D721Med (cell line): ENCODE results near the gene TBC1D2.

Source experiments
- DNase-seq: peaks from one replicate; pipeline ENCODE4 v3.0.0; 2011; ENCODE audit warnings: low spot score; ENCODE audit not compliant: insufficient read length
- FAIRE-seq: peaks from 2 replicates; lab custom pipeline; 2011; peaks lifted over from hg19 to GRCh38; lab: Jason Lieb, UNC
- TF ChIP-seq, protein P1 (sequence below): IDR thresholded peaks from 2 replicates; pipeline ENCODE4 v1.5.1; 2012; ENCODE audit warnings: mild to moderate bottlenecking, control low read depth; ENCODE audit not compliant: insufficient read depth; ENCODE audit errors: missing control alignments

TBC1D2 gene

DNA sequence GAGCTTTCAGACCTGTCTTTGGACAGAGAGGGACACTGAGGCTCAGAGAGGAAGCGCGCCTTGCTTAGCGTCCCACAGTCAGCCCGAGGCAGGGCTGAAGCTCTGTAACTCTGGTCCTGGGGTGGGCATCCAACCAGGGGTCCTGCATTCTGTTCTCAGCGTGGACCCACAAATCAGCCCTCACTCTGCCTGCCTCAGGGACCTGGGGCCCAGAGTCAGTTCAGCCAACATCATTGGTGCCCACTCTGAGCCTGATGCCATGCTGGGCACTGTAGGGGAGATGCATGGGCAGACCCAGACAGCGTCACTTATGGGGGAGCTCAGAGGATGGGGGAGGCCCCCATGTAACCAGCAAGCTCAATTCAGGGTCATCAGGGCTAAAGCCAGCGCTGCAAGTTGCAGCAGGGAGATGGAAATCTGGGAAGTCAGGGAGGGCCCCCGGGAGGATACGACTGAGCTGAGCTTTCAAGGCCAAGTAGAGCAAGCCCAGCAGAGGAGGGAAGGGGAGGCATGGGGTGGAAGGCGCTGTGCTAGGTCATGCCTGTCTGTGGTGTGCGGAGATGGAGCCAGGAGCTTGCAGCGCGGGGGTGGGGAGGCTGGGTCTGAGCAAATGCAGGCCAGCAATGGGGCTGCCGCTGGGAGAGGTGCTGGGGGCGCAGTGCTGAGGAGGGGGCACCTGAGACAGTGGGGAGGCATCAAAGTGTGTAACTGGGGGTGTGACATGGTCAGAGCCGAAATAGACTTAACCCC, 84.1 kb downstream of the TBC1D2 start:
- no peak for DNase-seq
- TF ChIP-seq, protein P1, sequence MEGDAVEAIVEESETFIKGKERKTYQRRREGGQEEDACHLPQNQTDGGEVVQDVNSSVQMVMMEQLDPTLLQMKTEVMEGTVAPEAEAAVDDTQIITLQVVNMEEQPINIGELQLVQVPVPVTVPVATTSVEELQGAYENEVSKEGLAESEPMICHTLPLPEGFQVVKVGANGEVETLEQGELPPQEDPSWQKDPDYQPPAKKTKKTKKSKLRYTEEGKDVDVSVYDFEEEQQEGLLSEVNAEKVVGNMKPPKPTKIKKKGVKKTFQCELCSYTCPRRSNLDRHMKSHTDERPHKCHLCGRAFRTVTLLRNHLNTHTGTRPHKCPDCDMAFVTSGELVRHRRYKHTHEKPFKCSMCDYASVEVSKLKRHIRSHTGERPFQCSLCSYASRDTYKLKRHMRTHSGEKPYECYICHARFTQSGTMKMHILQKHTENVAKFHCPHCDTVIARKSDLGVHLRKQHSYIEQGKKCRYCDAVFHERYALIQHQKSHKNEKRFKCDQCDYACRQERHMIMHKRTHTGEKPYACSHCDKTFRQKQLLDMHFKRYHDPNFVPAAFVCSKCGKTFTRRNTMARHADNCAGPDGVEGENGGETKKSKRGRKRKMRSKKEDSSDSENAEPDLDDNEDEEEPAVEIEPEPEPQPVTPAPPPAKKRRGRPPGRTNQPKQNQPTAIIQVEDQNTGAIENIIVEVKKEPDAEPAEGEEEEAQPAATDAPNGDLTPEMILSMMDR: no peak
- no peak for FAIRE-seq

DNA sequence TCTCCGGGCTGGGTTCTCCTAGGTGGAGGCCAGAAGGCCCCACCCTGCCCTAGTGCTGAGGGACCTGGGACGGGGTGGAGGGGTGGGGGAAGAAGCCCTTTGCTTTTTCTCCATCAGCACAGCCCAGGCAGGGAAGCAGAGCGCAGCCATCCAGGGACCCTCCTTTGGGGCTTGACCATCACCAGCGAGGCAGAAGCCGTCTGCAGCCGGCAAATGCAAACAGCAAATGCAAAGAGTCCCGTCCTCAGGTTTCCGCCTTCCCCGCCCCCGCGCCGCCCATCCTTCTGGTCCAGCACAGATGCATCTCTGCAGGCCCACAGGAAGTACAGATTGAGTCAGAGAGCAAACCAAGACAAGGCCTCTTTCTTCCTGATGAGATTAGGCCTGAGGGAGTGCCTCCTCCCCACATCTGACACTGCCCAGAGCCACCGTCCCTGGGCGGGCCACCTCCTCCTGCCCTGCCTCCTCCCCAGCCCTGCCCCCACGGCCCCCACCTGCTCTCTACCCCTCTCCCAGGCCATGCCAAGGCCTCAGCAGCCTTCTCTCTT, 86.4 kb downstream of the TBC1D2 start:
- no peak for DNase-seq
- TF ChIP-seq, protein P1: no peak
- no peak for FAIRE-seq

DNA sequence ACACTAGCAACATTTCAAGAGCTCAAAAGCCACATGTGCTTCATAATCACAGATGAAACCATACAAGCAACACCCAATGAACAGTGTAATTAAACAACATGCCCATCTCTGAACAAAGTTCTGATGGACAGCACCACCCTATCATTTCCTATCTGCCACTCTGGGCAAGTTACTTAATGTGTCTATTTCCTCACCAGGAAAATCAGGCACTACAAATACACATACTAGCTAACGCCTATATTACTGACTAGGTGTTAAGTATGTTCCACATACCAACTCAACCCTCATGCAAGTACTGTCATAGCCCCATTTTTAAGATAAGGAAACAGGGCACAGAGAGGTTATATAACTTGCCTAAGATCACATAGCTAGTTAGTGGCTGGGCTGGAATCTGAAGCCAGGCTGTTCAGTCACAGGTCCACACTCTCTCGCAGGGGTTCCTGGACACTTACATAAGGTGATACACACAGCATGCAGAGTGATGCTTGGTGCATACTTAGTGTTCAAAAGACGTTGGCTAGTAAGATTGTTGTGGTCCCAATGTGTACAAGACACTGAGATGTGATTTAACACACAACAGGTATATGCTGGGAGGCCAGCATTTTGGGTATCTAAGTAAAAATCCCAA, 87.2 kb downstream of the TBC1D2 start:
- TF ChIP-seq, protein P1: no peak
- FAIRE-seq: no peak
- DNase-seq: no peak

DNA sequence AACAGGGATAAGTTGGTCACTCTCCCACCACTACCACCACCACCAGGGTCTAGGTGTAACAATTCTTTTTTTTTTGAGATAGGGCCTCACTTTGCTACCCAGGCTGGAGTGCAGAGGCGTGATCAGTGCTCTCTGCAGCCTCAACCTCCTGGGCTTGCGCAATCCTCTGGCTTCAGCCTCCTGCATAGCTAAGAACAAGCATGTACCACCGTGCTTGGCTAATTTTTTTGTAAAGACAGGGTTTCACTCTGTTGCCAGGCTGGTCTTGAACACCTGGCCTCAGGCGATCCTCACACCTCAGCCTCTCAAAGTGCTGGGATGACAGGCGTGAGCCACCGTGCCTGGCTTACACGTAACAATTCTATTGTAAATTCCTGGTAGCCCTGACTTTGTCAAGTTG, 90.5 kb downstream of the TBC1D2 start:
- no peak for FAIRE-seq
- TF ChIP-seq, protein P1: no peak
- no peak for DNase-seq

DNA sequence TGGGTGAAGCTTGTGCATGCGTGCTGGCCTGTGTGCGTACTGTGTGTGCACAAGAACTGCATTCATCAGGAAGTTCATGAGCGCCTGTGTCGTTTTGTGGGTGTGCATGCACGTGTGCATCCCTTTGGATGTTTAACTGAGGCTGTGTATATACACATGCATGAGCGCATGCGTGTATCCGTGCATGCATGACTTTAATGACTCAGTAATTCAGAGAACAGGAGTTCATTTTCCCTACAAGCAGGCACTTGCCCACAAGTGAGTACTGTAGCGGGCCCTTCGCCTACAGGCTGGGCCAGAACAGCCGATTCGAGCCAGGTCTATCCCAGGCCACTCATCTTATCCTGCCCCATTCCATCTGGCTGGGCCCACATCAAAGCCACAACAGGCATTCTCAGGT, 92.8 kb downstream of the TBC1D2 start:
- no peak for DNase-seq
- no peak for FAIRE-seq
- TF ChIP-seq, protein P1: no peak

DNA sequence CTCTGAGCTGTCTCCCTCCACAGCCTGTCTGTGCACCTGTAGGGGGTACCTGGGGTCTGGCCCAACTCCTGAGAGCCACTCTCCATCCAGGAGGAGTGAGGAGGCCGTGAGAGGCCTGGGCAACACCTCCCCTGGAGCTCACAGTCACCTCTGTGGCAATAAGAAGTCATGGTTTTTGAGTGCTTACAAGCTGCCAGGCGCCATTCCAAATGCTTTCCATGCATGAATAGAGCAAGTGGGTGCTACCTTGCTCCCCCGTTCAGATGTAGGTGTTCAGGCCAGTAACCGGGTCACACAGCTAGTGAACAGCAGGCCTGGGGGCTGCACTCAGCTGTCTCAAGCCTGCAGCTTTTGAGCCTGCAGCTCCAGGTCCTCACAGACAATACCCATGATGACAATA, 93.6 kb downstream of the TBC1D2 start:
- DNase-seq: no peak
- TF ChIP-seq, protein P1: no peak
- no peak for FAIRE-seq

DNA sequence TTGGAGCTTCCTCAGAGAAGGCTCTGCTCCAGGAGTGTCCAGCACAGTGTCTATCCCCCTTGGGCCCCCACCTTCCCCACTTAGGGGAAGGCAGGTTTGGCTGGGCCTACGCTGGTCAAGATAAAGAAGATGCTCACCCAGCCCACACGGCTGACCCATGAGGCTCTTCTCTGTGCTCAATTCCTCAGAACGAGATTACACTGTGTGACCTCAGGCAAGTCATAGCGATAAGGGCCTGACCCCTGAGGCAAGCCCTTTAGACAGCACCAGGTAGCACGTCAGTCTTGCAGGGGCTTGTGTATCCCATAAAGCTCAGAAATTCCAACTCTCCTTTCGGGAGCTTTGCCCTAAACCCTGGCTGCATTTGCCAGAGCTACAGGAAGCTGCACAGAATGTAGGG, 95.7 kb downstream of the TBC1D2 start:
- TF ChIP-seq, protein P1: no peak
- FAIRE-seq: no peak
- no peak for DNase-seq
